ENCODE results near the gene PTGER3. TPM values are rescaled to one million over a fixed set of nuclear protein-coding genes. Genes with fewer than 3 reads are reported as not detected.

The PTGER3 gene
- total and polyA plus RNA-seq, 2 of the 4 experiments (the other 2 are of a cell fraction) = not detected

GRCh38 chr1:71015745-71016144 lies 31.9 kb downstream of the PTGER3 start:
- TF ChIP-seq CHD1 (IDR thresholded peaks at IDR 0.05; ENCODE audit: low read depth, low read length) (no peak), NFE2L2 (IDR thresholded peaks at IDR 0.05; ENCODE audit: low read depth, low read length) (no peak), MAFK (IDR thresholded peaks at IDR 0.05; ENCODE audit: low read depth, low read length) (no peak), CEBPB (IDR thresholded peaks at IDR 0.05; ENCODE audit: low read depth, low read length) (no peak)
- H3K23ac ChIP-seq (ENCODE audit: low read depth, low read length) = no peak overlapping the region
- H2BK5ac ChIP-seq (ENCODE audit: low read depth, low read length, poor library complexity, severe bottlenecking) = no peak overlapping the region
- no peaks in the 10 kb centered on the region for H3K36me3 ChIP-seq (ENCODE audit: control insufficient read depth, insufficient read depth, low read length)
- in situ Hi-C loops (cut with MboI; ENCODE audit: low sequenced_read_pairs) (no loop called here), dilution Hi-C loops (cut with HindIII; ENCODE audit: low sequenced_read_pairs, unreplicated experiment) (no loop called here), intact Hi-C loops (cut with micrococcal nuclease) (no loop called here)
- no peak for ATAC-seq (ENCODE audit: low read depth)
- no peak overlapping the region for H2BK120ac ChIP-seq (ENCODE audit: low read depth, low read length)
- no peak overlapping the region for H2AFZ ChIP-seq (replicated peaks; ENCODE audit: low read length, poor library complexity)
- H4K8ac ChIP-seq (ENCODE audit: low read depth in 2 of 2, low read length in 2 of 2) = no peak overlapping the region
- ChIA-PET CTCF (no interaction called here), POLR2A (ENCODE audit: unreplicated experiment) (no interaction called here)
- no CpG with 5 or more reads among the region's 5 CpGs for WGBS, 2 experiments (ENCODE audit: extremely low coverage in 2 of 2, insufficient read length in 1 of 2)
- no peak overlapping the region for H2AK5ac ChIP-seq (ENCODE audit: low read depth, low read length)
- H3K79me1 ChIP-seq (ENCODE audit: low read depth in 1 of 2, low read length in 2 of 2) = no peaks in the 10 kb centered on the region
- H4K5ac ChIP-seq (ENCODE audit: low read depth, low read length) = no peak overlapping the region
- no peak overlapping the region for H3K14ac ChIP-seq (replicated peaks; ENCODE audit: low read depth, low read length)
- no peaks in the 10 kb centered on the region for H3K9me1 ChIP-seq (ENCODE audit: insufficient read depth, low read length)
- no peak overlapping the region for H3K9ac ChIP-seq (ENCODE audit: low read depth, low read length)
- no peaks in the 10 kb centered on the region for H3K27me3 ChIP-seq (ENCODE audit: control insufficient read depth, insufficient read depth, low read length)
- H4K20me1 ChIP-seq (ENCODE audit: insufficient read depth, low read length) = no peaks in the 10 kb centered on the region
- no TSS peak for BruUV-seq (replicated peaks)
- H3K9me3 ChIP-seq (ENCODE audit: control insufficient read depth, insufficient read depth, low read length) = no peaks in the 10 kb centered on the region
- no peak overlapping the region for H2BK15ac ChIP-seq (ENCODE audit: low read depth, low read length)
- no peak overlapping the region for H3K4me2 ChIP-seq (ENCODE audit: low read depth, low read length)
- no peak overlapping the region for H3K4me3 ChIP-seq (ENCODE audit: insufficient read depth, low read depth, low read length)
- H2AK9ac ChIP-seq (replicated peaks; ENCODE audit: low read depth, low read length, poor library complexity) = no peak overlapping the region
- H2BK20ac ChIP-seq (ENCODE audit: low read depth, low read length) = no peak overlapping the region
- H3K4me1 ChIP-seq (ENCODE audit: control insufficient read depth, insufficient read depth, low read length) = no peaks in the 10 kb centered on the region
- no peak overlapping the region for H3K56ac ChIP-seq (ENCODE audit: extremely low read depth, insufficient read depth, low read length)
- no peak for DNase-seq
- no peak overlapping the region for H3K27ac ChIP-seq (ENCODE audit: insufficient read depth, low read length)
- H3K18ac ChIP-seq (ENCODE audit: low read depth, low read length) = no peak overlapping the region
- no peak overlapping the region for H4K91ac ChIP-seq (ENCODE audit: insufficient read depth, low read depth, low read length)
- H3K4ac ChIP-seq (ENCODE audit: low read depth, low read length) = no peak overlapping the region
